PC-3 (cell line): Measurements from ENCODE around the gene VPS52. TPM values are rescaled to one million over a fixed set of nuclear protein-coding genes. Genes with fewer than 3 reads are reported as not detected.

Source experiments
- ATAC-seq: fragments of 200-7000 bp; cut with Tn5 transposase; 2 replicates; pipeline ENCODE4 v1.9.1; 2020; ENCODE audit warnings: mild to moderate bottlenecking, moderate library complexity
- BruUV-seq: library from RNA; stranded (reverse); fragments of 400-500 nt; replicated peaks from 2 replicates; lab custom pipeline; 2021; lab: Mats Ljungman, UMichigan
- CTCF ChIA-PET: fragments of 300-600 bp; sonication (Branson Sonifier 250); formaldehyde crosslinking; loops from one replicate; lab custom pipeline; 2022; ENCODE audit warnings: antibody characterized with exemption; lab: Charles Lee
- POLR2A ChIA-PET: fragments of 300-600 bp; sonication (Branson Sonifier 250); formaldehyde crosslinking; loops from one replicate; lab custom pipeline; 2022; ENCODE audit warnings: antibody characterized with exemption; ENCODE audit not compliant: unreplicated experiment; lab: Charles Lee
- DNase-seq: peaks from one replicate; pipeline ENCODE4 v3.0.0-alpha.2; 2015
- H2AFZ ChIP-seq: fragments of 300-600 bp; sonication (generic); 2 replicates; pipeline ENCODE4 v1.6.0; 2016; ENCODE audit warnings: antibody characterized with exemption, low read length
- H3F3A ChIP-seq: fragments of 300-600 bp; sonication (generic); one replicate; pipeline ENCODE4 v1.6.0; 2017; ENCODE audit warnings: antibody characterized with exemption, low read length, control low read depth, mild to moderate bottlenecking; ENCODE audit not compliant: unreplicated experiment
- H3K27ac ChIP-seq: fragments of 300-600 bp; sonication (generic); 2 replicates; pipeline ENCODE4 v1.5.1; 2016; ENCODE audit warnings: mild to moderate bottlenecking, low read length
- H3K27me3 ChIP-seq: fragments of 300-600 bp; sonication (generic); 2 replicates; pipeline ENCODE4 v1.6.1; 2016; ENCODE audit warnings: low read length, mixed read lengths
- H3K36me3 ChIP-seq: fragments of 300-600 bp; sonication (generic); 2 replicates; pipeline ENCODE4 v1.6.1; 2016; ENCODE audit warnings: low read depth, mixed run types, low read length, mixed read lengths
- H3K4me1 ChIP-seq: fragments of 300-600 bp; sonication (generic); 2 replicates; pipeline ENCODE4 v1.5.1; 2016; ENCODE audit warnings: low read length; ENCODE audit not compliant: insufficient read depth
- H3K4me2 ChIP-seq: fragments of 300-600 bp; sonication (generic); 2 replicates; pipeline ENCODE4 v1.6.0; 2016; ENCODE audit warnings: low read length
- H3K4me3 ChIP-seq: fragments of 300-600 bp; sonication (generic); 2 replicates; pipeline ENCODE4 v1.5.1; 2016; ENCODE audit warnings: mild to moderate bottlenecking, low read length, mixed read lengths
- H3K79me2 ChIP-seq: fragments of 300-600 bp; sonication (generic); 2 replicates; pipeline ENCODE4 v1.6.1; 2017; ENCODE audit warnings: low read length, mixed read lengths
- H3K9ac ChIP-seq: fragments of 300-600 bp; sonication (generic); 2 replicates; pipeline ENCODE4 v1.6.0; 2016; ENCODE audit warnings: mild to moderate bottlenecking, low read length
- H3K9me2 ChIP-seq: fragments of 300-600 bp; sonication (generic); replicated peaks from 2 replicates; pipeline ENCODE4 v1.6.1; 2016; ENCODE audit warnings: mixed run types, low read length, mixed read lengths
- H3K9me3 ChIP-seq: fragments of 300-600 bp; sonication (generic); 2 replicates; pipeline ENCODE4 v1.6.1; 2016; ENCODE audit warnings: low read length, mixed read lengths
- H4K20me1 ChIP-seq: fragments of 300-600 bp; sonication (generic); 2 replicates; pipeline ENCODE4 v1.6.1; 2016; ENCODE audit warnings: low read length, mixed read lengths
- CTCF ChIP-seq: fragments of 300-600 bp; sonication (generic); conservative IDR thresholded peaks from 2 replicates; pipeline ENCODE4 v1.5.1; 2017; ENCODE audit warnings: antibody characterized with exemption, low read depth, mild to moderate bottlenecking, low read length
- EZH2 ChIP-seq: fragments of 300-600 bp; sonication (generic); IDR thresholded peaks from one replicate; pipeline ENCODE4 v1.6.1; 2017; ENCODE audit warnings: antibody characterized with exemption, mild to moderate bottlenecking, low read length; ENCODE audit not compliant: unreplicated experiment
- EZH2phosphoT487 ChIP-seq: fragments of 300-600 bp; sonication (generic); IDR thresholded peaks from 2 replicates; pipeline ENCODE4 v1.6.1; 2018; ENCODE audit warnings: mild to moderate bottlenecking, antibody characterized with exemption, low read length, borderline replicate concordance
- intact Hi-C: fragments of 100-400 bp; cut with micrococcal nuclease; formaldehyde crosslinking; loops from 2 replicates; pipeline ENCODE4 v1.9.0; 2023
- total RNA-seq: library from RNA; depleted of rRNA; stranded (reverse); fragments of >200 nt; gene quantifications from 2 replicates; pipeline ENCODE4 v1.2.3, GENCODE V29; 2014

Gene VPS52
- total RNA-seq, 1 experiment from 2014 or later = 33.7 TPM

- no peak overlapping the region for H3K4me2 ChIP-seq
Measured at GRCh38 chr6:33315793-33316602, 44.3 kb upstream of the VPS52 start.

GRCh38 chr6:33314943-33315792 lies 43.5 kb upstream of the VPS52 start:
- intact Hi-C loops = no loop called here
- CTCF ChIA-PET = no interaction called here
- Histone ChIP-seq H2AFZ (peak overlapping the region; percentile 58), H3K9ac (peak overlapping the region; percentile 92), H3K79me2 (peaks cover 47% of the 10 kb centered on the region), H3F3A (no peaks in the 10 kb centered on the region), H3K4me3 (peak overlapping the region; percentile 75), H3K27me3 (no peaks in the 10 kb centered on the region), H3K9me2 (no peaks in the 10 kb centered on the region), H3K4me2 (peak overlapping the region; percentile 87), H4K20me1 (peaks cover 6% of the 10 kb centered on the region; the same call in 1 of the 2 replicates), H3K27ac (peak overlapping the region; percentile 82), H3K4me1 (peaks cover 39% of the 10 kb centered on the region), H3K36me3 (peaks cover 12% of the 10 kb centered on the region; the same call in 1 of the 2 replicates), H3K9me3 (no peaks in the 10 kb centered on the region)
- no TSS peak for BruUV-seq
- ATAC-seq (peak; percentile 26), DNase-seq (peak; percentile 40)
- POLR2A ChIA-PET = interaction anchor here (0.6 kb wide), 1 partner anchor 1501 kb away, joined by 14 read pairs; no protein-coding TSS in a partner anchor
- TF ChIP-seq EZH2 = no peak
- no peak for TF ChIP-seq EZH2phosphoT487
- TF ChIP-seq CTCF = no peak

More at GRCh38 chr6:33315793-33316602, 44.3 kb upstream of the VPS52 start:
- TF ChIP-seq EZH2phosphoT487 = no peak
- no peak for TF ChIP-seq CTCF
- no peak for TF ChIP-seq EZH2
- Histone ChIP-seq H3K4me3 (no peak overlapping the region), H3K27ac (no peak overlapping the region), H4K20me1 (peaks cover 6% of the 10 kb centered on the region; the same call in 1 of the 2 replicates), H3F3A (no peaks in the 10 kb centered on the region), H3K36me3 (peaks cover 12% of the 10 kb centered on the region; the same call in 1 of the 2 replicates), H2AFZ (no peak overlapping the region), H3K9me3 (no peaks in the 10 kb centered on the region), H3K79me2 (peaks cover 48% of the 10 kb centered on the region), H3K27me3 (no peaks in the 10 kb centered on the region), H3K9ac (no peak overlapping the region), H3K4me1 (peaks cover 47% of the 10 kb centered on the region), H3K9me2 (no peaks in the 10 kb centered on the region)
- BruUV-seq = no TSS peak
- ATAC-seq (no peak), DNase-seq (no peak)
- intact Hi-C loops = no loop called here
- ChIA-PET CTCF (no interaction called here), POLR2A (no interaction called here)
